CD4-positive, alpha-beta T cell treated with Interleukin-17A for 1 hour (primary cell): ENCODE results near the gene MAGEF1.

Experiments
- DNase-seq: peaks from one replicate; pipeline ENCODE4 v3.0.0-alpha.2; 2020

MAGEF1 gene

DNA sequence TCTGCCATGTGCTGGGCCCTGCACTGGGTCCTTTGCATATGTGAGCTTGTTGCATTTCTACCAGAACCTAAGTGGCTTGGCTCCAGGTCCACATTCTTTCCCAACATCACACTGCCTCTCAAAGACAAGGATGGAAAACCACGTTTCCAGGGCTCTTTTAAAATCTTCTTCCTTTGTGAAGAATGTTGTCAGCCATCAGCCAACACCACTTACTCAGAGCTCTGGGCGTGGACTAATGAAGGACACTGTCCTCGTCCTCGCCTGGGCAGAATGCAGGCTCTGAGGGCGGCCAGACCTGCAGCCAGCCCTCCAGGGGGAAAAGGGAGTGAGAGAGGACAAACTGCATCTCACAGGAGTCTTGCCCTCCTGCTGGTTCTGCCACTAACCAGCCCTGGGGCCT, 49.7 kb downstream of the MAGEF1 start:
- no peak for DNase-seq

GRCh38 chr3:184660931-184661330, 50.9 kb downstream of the MAGEF1 start:
- DNase-seq = no peak
